Osteocyte (in vitro differentiated cells): ENCODE measurements around the gene BARX2. TPM values are rescaled to one million over a fixed set of nuclear protein-coding genes. Genes with fewer than 3 reads are reported as not detected.

Source experiments
- DNase-seq: peaks from one replicate; pipeline ENCODE4 v3.0.0; 2021; ENCODE audit warnings: mixed read lengths; ENCODE audit not compliant: unreplicated experiment; ENCODE audit errors: extremely low spot score
- H3K27ac Mint-ChIP-seq: one replicate; pipeline ENCODE4 v1.8.0; 2021; ENCODE audit warnings: mild to moderate bottlenecking, mixed read lengths; ENCODE audit not compliant: unreplicated experiment
- H3K27me3 Mint-ChIP-seq: one replicate; pipeline ENCODE4 v1.8.0; 2021; ENCODE audit warnings: mixed read lengths; ENCODE audit not compliant: unreplicated experiment
- H3K36me3 Mint-ChIP-seq: one replicate; pipeline ENCODE4 v1.8.0; 2021; ENCODE audit warnings: mixed read lengths; ENCODE audit not compliant: unreplicated experiment
- H3K4me1 Mint-ChIP-seq: one replicate; pipeline ENCODE4 v1.8.0; 2021; ENCODE audit warnings: mixed read lengths; ENCODE audit not compliant: unreplicated experiment
- H3K4me3 Mint-ChIP-seq: one replicate; pipeline ENCODE4 v1.8.0; 2021; ENCODE audit warnings: mild to moderate bottlenecking, moderate library complexity, mixed read lengths; ENCODE audit not compliant: unreplicated experiment
- H3K9me3 Mint-ChIP-seq: one replicate; pipeline ENCODE4 v1.8.0; 2021; ENCODE audit warnings: mixed read lengths; ENCODE audit not compliant: unreplicated experiment
- CTCF ChIP-seq: fragments of 200-600 bp; sonication (generic); IDR thresholded peaks from 2 replicates; pipeline ENCODE4 v1.5.0; 2021; ENCODE audit warnings: antibody characterized with exemption, mild to moderate bottlenecking, moderate library complexity
- total RNA-seq: library from RNA; stranded (reverse); gene quantifications from 2 replicates; pipeline ENCODE4 v1.2.1, GENCODE V29; 2021

Gene BARX2
- total RNA-seq, 1 donor from 2014 or later, result not detected

- no peak overlapping the region for H3K4me3 Mint-ChIP-seq
- peaks cover 66% of the 10 kb centered on the region for H3K27me3 Mint-ChIP-seq
- no peaks in the 10 kb centered on the region for H3K36me3 Mint-ChIP-seq
- no peaks in the 10 kb centered on the region for H3K9me3 Mint-ChIP-seq
- no peak for TF ChIP-seq CTCF
- DNase-seq, result no peak
- no peak overlapping the region for H3K27ac Mint-ChIP-seq
- peaks cover 5% of the 10 kb centered on the region for H3K4me1 Mint-ChIP-seq
These were observed 14.7 kb downstream of the BARX2 start for GRCh38 chr11:129390303-129390821.

- no peaks in the 10 kb centered on the region for H3K9me3 Mint-ChIP-seq
These were observed 15.7 kb downstream of the BARX2 start for GRCh38 chr11:129391360-129391759.

GRCh38 chr11:129391821-129392220 lies 16.2 kb downstream of the BARX2 start:
- Mint-ChIP-seq H3K27me3 (peaks cover 67% of the 10 kb centered on the region), H3K4me3 (no peak overlapping the region), H3K36me3 (no peaks in the 10 kb centered on the region), H3K4me1 (peaks cover 5% of the 10 kb centered on the region), H3K9me3 (no peaks in the 10 kb centered on the region), H3K27ac (no peak overlapping the region)
- TF ChIP-seq CTCF, result no peak
- no peak for DNase-seq

More at GRCh38 chr11:129391360-129391759, 15.7 kb downstream of the BARX2 start:
- Mint-ChIP-seq H3K27ac (no peak overlapping the region), H3K27me3 (peaks cover 69% of the 10 kb centered on the region), H3K4me1 (peaks cover 5% of the 10 kb centered on the region), H3K4me3 (no peak overlapping the region), H3K36me3 (no peaks in the 10 kb centered on the region)
- no peak for DNase-seq
- TF ChIP-seq CTCF, result no peak

- H3K4me3 Mint-ChIP-seq, result no peak overlapping the region
- H3K27me3 Mint-ChIP-seq, result peaks cover 59% of the 10 kb centered on the region
- H3K9me3 Mint-ChIP-seq, result no peaks in the 10 kb centered on the region
- H3K36me3 Mint-ChIP-seq, result no peaks in the 10 kb centered on the region
- DNase-seq, result no peak
- no peaks in the 10 kb centered on the region for H3K4me1 Mint-ChIP-seq
- no peak overlapping the region for H3K27ac Mint-ChIP-seq
- TF ChIP-seq CTCF, result no peak
These were observed 17.3 kb downstream of the BARX2 start for GRCh38 chr11:129392995-129393394.

- Mint-ChIP-seq H3K27ac (no peak overlapping the region), H3K9me3 (peaks cover 6% of the 10 kb centered on the region), H3K36me3 (no peaks in the 10 kb centered on the region), H3K4me3 (no peak overlapping the region), H3K4me1 (no peaks in the 10 kb centered on the region), H3K27me3 (peaks cover 54% of the 10 kb centered on the region)
- no peak for TF ChIP-seq CTCF
- DNase-seq, result no peak
These were observed 19.1 kb downstream of the BARX2 start for GRCh38 chr11:129394709-129395108.
